ENCODE measurements around the gene XRRA1. TPM values are rescaled to one million over a fixed set of nuclear protein-coding genes. Genes with fewer than 3 reads are reported as not detected.

Gene XRRA1
- total and polyA plus RNA-seq, 2 of the 13 experiments (the other 11 are each of a cell fraction or from before 2014, with no cell fraction given) = 7.6 to 10.5 TPM

DNA sequence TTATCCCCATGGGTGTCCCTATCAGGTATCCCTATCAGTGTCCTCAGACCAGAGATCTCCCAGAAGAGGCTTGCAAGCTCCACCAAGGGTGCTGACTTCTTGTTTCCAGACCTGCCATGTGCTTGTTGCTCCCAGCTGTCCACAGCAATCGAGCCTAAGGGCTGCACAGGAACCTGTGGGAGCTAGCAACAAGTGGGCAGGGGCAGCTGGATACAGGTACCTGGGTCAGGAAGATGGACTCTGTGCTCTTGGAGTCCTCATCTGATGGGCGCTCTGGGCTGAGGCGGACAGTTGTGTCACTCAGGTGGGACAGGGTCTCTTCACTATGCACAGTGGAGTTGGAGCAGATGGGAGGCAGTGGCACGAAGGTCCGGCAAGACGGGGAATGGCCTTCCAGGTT, 101.0 kb downstream of the XRRA1 start (continued):
- TF ChIP-seq, protein P1, sequence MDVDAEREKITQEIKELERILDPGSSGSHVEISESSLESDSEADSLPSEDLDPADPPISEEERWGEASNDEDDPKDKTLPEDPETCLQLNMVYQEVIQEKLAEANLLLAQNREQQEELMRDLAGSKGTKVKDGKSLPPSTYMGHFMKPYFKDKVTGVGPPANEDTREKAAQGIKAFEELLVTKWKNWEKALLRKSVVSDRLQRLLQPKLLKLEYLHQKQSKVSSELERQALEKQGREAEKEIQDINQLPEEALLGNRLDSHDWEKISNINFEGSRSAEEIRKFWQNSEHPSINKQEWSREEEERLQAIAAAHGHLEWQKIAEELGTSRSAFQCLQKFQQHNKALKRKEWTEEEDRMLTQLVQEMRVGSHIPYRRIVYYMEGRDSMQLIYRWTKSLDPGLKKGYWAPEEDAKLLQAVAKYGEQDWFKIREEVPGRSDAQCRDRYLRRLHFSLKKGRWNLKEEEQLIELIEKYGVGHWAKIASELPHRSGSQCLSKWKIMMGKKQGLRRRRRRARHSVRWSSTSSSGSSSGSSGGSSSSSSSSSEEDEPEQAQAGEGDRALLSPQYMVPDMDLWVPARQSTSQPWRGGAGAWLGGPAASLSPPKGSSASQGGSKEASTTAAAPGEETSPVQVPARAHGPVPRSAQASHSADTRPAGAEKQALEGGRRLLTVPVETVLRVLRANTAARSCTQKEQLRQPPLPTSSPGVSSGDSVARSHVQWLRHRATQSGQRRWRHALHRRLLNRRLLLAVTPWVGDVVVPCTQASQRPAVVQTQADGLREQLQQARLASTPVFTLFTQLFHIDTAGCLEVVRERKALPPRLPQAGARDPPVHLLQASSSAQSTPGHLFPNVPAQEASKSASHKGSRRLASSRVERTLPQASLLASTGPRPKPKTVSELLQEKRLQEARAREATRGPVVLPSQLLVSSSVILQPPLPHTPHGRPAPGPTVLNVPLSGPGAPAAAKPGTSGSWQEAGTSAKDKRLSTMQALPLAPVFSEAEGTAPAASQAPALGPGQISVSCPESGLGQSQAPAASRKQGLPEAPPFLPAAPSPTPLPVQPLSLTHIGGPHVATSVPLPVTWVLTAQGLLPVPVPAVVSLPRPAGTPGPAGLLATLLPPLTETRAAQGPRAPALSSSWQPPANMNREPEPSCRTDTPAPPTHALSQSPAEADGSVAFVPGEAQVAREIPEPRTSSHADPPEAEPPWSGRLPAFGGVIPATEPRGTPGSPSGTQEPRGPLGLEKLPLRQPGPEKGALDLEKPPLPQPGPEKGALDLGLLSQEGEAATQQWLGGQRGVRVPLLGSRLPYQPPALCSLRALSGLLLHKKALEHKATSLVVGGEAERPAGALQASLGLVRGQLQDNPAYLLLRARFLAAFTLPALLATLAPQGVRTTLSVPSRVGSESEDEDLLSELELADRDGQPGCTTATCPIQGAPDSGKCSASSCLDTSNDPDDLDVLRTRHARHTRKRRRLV (CRISPR knock-in tag; IDR thresholded peaks at IDR 0.05) = no peak
- no peak for TF ChIP-seq IRF9 (CRISPR knock-in tag; IDR thresholded peaks at IDR 0.05; ENCODE audit: borderline replicate concordance)

- Histone ChIP-seq H3K4me1 (ENCODE audit: insufficient read depth, low read length) (peaks cover 28% of the 10 kb centered on the region), H3K9me3 (ENCODE audit: low read length) (no peaks in the 10 kb centered on the region), H4K20me1 (ENCODE audit: insufficient read depth, low read length) (no peaks in the 10 kb centered on the region), H3K79me2 (ENCODE audit: insufficient read depth, low read length) (no peaks in the 10 kb centered on the region), H3K4me2 (ENCODE audit: low read depth, low read length) (no peak overlapping the region), H3K9ac (ENCODE audit: insufficient read depth, low read depth, low read length) (no peak overlapping the region), H3K27me3 (ENCODE audit: control insufficient read depth in 1 of 2, insufficient read depth in 2 of 2, low read length in 2 of 2) (no peaks in the 10 kb centered on the region), H3K36me3 (replicated peaks in 1 of 2; ENCODE audit: control insufficient read depth in 1 of 2, insufficient read depth in 2 of 2, low read length in 2 of 2) (peaks cover 7 to 57% of the 10 kb centered on the region in 2 experiments; a peak in 4 of 5 replicates), H3K27ac (ENCODE audit: extremely low read length, insufficient read depth, low read length) (no peak overlapping the region), H2AFZ (ENCODE audit: low read length) (no peak overlapping the region), H3K4me3 (replicated peaks in 1 of 3; ENCODE audit: insufficient read depth in 1 of 3, low read depth in 2 of 3, low read length in 3 of 3) (no peak overlapping the region)
- ChIA-PET POLR2A (no interaction called here), CTCF (ENCODE audit: low intra/inter-chr PET ratio, low total read pairs) (no interaction called here)
- in situ Hi-C loops (cut with HindIII; ENCODE audit: extremely low pct_ligation_motif_present, low pct_unique_long_range_greater_than_20kb) (no loop called here), intact Hi-C loops (cut with micrococcal nuclease; ENCODE audit: unreplicated experiment) (no loop called here)
- TF ChIP-seq ZMAT3 (CRISPR knock-in tag; conservative IDR thresholded peaks at IDR 0.05) (no peak), FIP1L1 (IDR thresholded peaks at IDR 0.05; ENCODE audit: borderline replicate concordance, insufficient read depth, low read depth, low read length) (no peak), ATM (IDR thresholded peaks at IDR 0.05; ENCODE audit: borderline replicate concordance) (no peak), HNF4A (CRISPR knock-in tag; IDR thresholded peaks at IDR 0.05) (no peak), ZBTB21 (CRISPR knock-in tag; IDR thresholded peaks at IDR 0.05) (no peak), ZNF431 (CRISPR knock-in tag; IDR thresholded peaks at IDR 0.05; ENCODE audit: borderline replicate concordance, low read depth) (no peak), ZNF556 (CRISPR knock-in tag; IDR thresholded peaks at IDR 0.05; ENCODE audit: borderline replicate concordance) (no peak), ZNF329 (CRISPR knock-in tag; IDR thresholded peaks at IDR 0.05; ENCODE audit: low read depth) (no peak), DR1 (CRISPR knock-in tag; IDR thresholded peaks at IDR 0.05) (no peak), ZC3H4 (CRISPR knock-in tag; IDR thresholded peaks at IDR 0.05; ENCODE audit: borderline replicate concordance) (no peak), CBX1 (IDR thresholded peaks at IDR 0.05; ENCODE audit: low read depth) (no peak)
- FAIRE-seq = no peak
- ATAC-seq = no peak
- 80% methylated on average over 1 of the region's 1 CpG for WGBS (ENCODE audit: low lambda C conversion rate)
- no TSS peak for BruUV-seq (replicated peaks)
- DNase-seq (ENCODE audit: low spot score) = no peak
These were observed 101.5 kb downstream of the XRRA1 start for GRCh38 chr11:74847395-74847794.
